ENCODE measurements around the gene FADD. TPM values are rescaled to one million over a fixed set of nuclear protein-coding genes. Genes with fewer than 3 reads are reported as not detected.
A peak's percentile ranks its signal among the peaks of the same experiment; 100 is the strongest.
"Not testable (repeated sequence)": the region's sequence is repeated elsewhere in the genome, so short reads cannot be mapped to it uniquely, and the experiment has no call there.

FADD gene
- total RNA-seq, 1 donor from 2014 or later: 18.9 TPM

DNA sequence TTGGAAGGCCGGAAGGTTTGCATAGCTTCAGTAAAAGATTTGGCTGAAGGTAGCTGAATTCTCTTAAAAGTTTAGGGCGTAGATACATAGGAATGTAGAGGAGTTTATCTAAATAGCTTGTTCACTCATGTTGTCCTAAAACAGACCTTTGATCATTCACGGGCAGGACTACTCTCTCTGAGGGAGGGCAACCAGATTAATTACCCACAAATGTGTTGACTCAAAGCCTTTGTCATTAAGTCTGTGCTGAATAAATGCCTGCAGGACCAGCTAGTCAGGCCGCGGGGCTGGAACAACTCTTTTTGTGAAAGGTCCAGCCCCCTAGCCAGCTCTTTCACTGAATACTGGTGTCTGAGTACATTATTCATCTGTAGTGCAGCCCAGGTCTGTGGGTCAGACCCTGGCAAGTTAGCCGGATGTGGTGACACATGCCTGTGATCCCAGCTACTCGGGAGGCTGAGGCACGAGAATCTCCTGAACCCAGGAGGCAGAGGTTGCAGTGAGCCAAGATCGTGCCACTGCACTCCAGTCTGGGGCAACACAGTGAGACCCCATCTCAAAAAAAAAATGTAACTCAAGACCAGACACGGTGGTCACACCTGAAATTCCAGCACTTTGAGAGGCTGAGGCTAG lies 2.8 kb upstream of the FADD start:
- H3K4me2 ChIP-seq: no peak overlapping the region
- H3K4me1 ChIP-seq: peaks cover 7% of the 10 kb centered on the region
- peaks cover 17% of the 10 kb centered on the region for H4K20me1 ChIP-seq (ENCODE audit: low read depth)
- H3K4me3 Mint-ChIP-seq: no peak overlapping the region
- TF ChIP-seq EZH2 (IDR thresholded peaks at IDR 0.05) (no peak), EZH2phosphoT487 (IDR thresholded peaks at IDR 0.05) (no peak), CTCF (IDR thresholded peaks at IDR 0.05) (no peak)
- H3K27me3 Mint-ChIP-seq (ENCODE audit: insufficient read depth, low read depth): peaks cover 16% of the 10 kb centered on the region
- no peak overlapping the region for H3K27ac ChIP-seq
- no peak for DNase-seq (ENCODE audit: low spot score)
- H3K27ac Mint-ChIP-seq: no peak overlapping the region
- H3K36me3 ChIP-seq: no peaks in the 10 kb centered on the region
- no peak overlapping the region for H2AFZ ChIP-seq (replicated peaks)
- H3F3A ChIP-seq (ENCODE audit: low read depth): no peaks in the 10 kb centered on the region
- H3K79me2 ChIP-seq (ENCODE audit: low read depth): peaks cover 22% of the 10 kb centered on the region
- no peaks in the 10 kb centered on the region for H3K9me3 ChIP-seq (ENCODE audit: low read depth)
- H3K4me1 Mint-ChIP-seq: peaks cover 12% of the 10 kb centered on the region
- no peaks in the 10 kb centered on the region for H3K9me3 Mint-ChIP-seq
- H3K36me3 Mint-ChIP-seq: no peaks in the 10 kb centered on the region
- H3K27me3 ChIP-seq: peaks cover 6% of the 10 kb centered on the region
- H3K4me3 ChIP-seq: no peak overlapping the region
- no peak overlapping the region for H3K9ac ChIP-seq

- Mint-ChIP-seq H3K27me3 (ENCODE audit: insufficient read depth, low read depth) (peaks cover 16% of the 10 kb centered on the region), H3K4me1 (peaks cover 18% of the 10 kb centered on the region)
Observed at GRCh38 chr11:70201047-70201446, 2.0 kb upstream of the FADD start.

GRCh38 chr11:70201882-70202861 lies 924 bp upstream of the FADD start:
- no peak overlapping the region for H3K27ac ChIP-seq

More at GRCh38 chr11:70201047-70201446, 2.0 kb upstream of the FADD start:
- H3K4me1 ChIP-seq; H3K27ac Mint-ChIP-seq; H3K4me3 ChIP-seq; H3K9ac ChIP-seq; DNase-seq (ENCODE audit: low spot score); H3K4me2 ChIP-seq; H3K36me3 ChIP-seq; H3K27ac ChIP-seq; H3K9me3 Mint-ChIP-seq; H3F3A ChIP-seq (ENCODE audit: low read depth); H3K9me3 ChIP-seq (ENCODE audit: low read depth); H3K27me3 ChIP-seq; H3K36me3 Mint-ChIP-seq; H3K4me3 Mint-ChIP-seq; H2AFZ ChIP-seq (replicated peaks): not testable (repeated sequence)
- Histone ChIP-seq H3K79me2 (ENCODE audit: low read depth) (peaks cover 26% of the 10 kb centered on the region), H4K20me1 (ENCODE audit: low read depth) (peaks cover 24% of the 10 kb centered on the region)

More at GRCh38 chr11:70201882-70202861, 924 bp upstream of the FADD start:
- Histone ChIP-seq H3K79me2 (ENCODE audit: low read depth) (peaks cover 29% of the 10 kb centered on the region), H3K36me3 (no peaks in the 10 kb centered on the region), H3K4me3 (peak overlapping the region; percentile 71), H3K9ac (no peak overlapping the region), H3K27me3 (no peaks in the 10 kb centered on the region), H3F3A (ENCODE audit: low read depth) (no peaks in the 10 kb centered on the region), H3K4me1 (peaks cover 7% of the 10 kb centered on the region), H2AFZ (replicated peaks) (peak overlapping the region; percentile 81), H3K4me2 (peak overlapping the region; percentile 88), H4K20me1 (ENCODE audit: low read depth) (peaks cover 35% of the 10 kb centered on the region), H3K9me3 (ENCODE audit: low read depth) (no peaks in the 10 kb centered on the region)
- H3K9me3 Mint-ChIP-seq: no peaks in the 10 kb centered on the region
- H3K4me3 Mint-ChIP-seq: peak overlapping the region; percentile 95
- H3K36me3 Mint-ChIP-seq: peaks cover 10% of the 10 kb centered on the region
- H3K4me1 Mint-ChIP-seq: peaks cover 21% of the 10 kb centered on the region
- H3K27ac Mint-ChIP-seq: no peak overlapping the region
- no peak for DNase-seq (ENCODE audit: low spot score)
- peaks cover 11% of the 10 kb centered on the region for H3K27me3 Mint-ChIP-seq (ENCODE audit: insufficient read depth, low read depth)
- TF ChIP-seq CTCF (IDR thresholded peaks at IDR 0.05): no peak
- TF ChIP-seq EZH2 (IDR thresholded peaks at IDR 0.05): no peak
- no peak for TF ChIP-seq EZH2phosphoT487 (IDR thresholded peaks at IDR 0.05)
